Measurements from ENCODE around the gene BRD4.

BRD4 gene

DNA sequence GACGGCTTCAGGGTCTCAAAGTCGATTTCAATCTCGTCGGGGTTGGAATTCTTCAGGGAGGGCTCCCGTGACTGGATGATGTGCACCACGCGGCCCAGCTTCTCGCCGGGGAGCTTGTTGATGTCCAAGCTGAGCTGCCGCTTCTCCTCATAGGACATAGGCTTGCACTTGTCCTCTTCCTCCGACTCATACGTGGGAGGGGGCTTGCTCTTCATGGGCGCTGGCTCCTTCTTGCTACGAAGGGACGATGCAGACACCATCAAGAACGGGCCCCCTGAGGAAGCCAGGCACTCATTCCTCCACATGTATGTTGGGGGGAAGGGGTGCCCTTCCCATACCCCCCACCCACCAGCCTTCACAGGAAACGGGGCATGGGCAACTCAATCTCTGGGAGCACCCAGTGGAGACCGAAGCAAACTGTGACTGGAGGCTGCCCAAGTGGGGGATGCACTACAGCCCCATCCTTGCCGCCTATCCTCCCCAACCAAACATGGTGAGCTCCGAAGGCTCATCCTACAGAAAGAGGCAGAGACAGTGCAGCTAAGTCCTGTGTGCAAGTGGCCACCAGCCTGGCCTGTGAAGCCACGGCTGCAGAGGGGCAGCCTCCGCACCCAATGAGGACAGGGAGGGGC lies 76.9 kb downstream of the BRD4 start:
- no peaks in the 10 kb centered on the region for H3K4me1 ChIP-seq

DNA sequence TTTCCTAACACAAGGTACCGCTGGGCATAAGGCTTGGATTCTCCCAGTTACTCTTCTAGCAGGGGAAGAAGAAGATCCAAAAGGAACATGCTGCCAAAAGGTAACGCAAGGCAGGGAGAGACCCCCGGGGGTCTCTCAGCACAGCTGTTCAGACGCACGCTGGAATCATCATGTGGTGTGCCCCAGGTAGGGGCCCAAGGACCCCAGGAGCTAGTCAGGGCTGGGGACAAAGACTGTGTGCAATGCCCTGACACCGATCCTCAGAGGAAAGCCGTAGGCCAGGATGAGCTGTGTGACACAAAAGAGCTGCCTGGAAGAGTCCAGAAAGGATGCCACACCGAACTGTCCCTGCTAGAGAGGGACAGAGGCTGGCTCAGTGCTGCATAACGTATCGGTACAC lies 77.8 kb downstream of the BRD4 start:
- Histone ChIP-seq H3K36me3 (replicated peaks) (peaks cover 97% of the 10 kb centered on the region), H3K4me1 (no peaks in the 10 kb centered on the region), H3K4me3 (no peak overlapping the region), H3K9me3 (no peaks in the 10 kb centered on the region), H3K27me3 (ENCODE audit: low read depth) (no peaks in the 10 kb centered on the region)
- no peak for DNase-seq (ENCODE audit: low spot score in 2 of 2)
- in situ Hi-C loops (cut with MboI; ENCODE audit: low sequenced_read_pairs): no loop called here

More for the DNA sequence above, 76.9 kb downstream of the BRD4 start:
- Histone ChIP-seq H3K36me3 (replicated peaks) (peaks cover 97% of the 10 kb centered on the region), H3K9me3 (no peaks in the 10 kb centered on the region), H3K4me3 (no peak overlapping the region), H3K27me3 (ENCODE audit: low read depth) (no peaks in the 10 kb centered on the region)
- DNase-seq (ENCODE audit: low spot score in 2 of 2): no peak
- in situ Hi-C loops (cut with MboI; ENCODE audit: low sequenced_read_pairs): no loop called here

DNA sequence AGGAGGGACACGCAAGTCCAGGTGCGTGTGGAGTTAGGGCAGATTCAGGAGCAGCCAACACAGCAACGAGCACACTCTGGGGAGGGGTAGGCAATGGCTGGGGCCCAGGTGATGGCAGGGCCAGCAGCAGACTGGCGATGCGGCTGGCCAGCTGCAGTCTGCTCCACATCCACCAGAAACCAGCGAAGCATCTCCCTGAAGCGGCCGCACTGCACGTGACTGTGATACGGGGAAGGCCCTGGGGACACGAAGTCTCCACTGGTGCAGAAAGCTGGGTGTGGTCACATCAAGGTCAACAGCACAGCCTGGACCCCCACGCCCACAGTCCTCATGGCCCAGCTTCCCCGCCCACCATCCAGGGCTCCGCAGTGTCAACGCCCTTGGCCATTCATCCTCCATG lies 78.8 kb downstream of the BRD4 start:
- DNase-seq (ENCODE audit: low spot score in 2 of 2): no peak
- H3K4me1 ChIP-seq: no peaks in the 10 kb centered on the region
- no peak overlapping the region for H3K4me3 ChIP-seq
- H3K9me3 ChIP-seq: no peaks in the 10 kb centered on the region
- in situ Hi-C loops (cut with MboI; ENCODE audit: low sequenced_read_pairs): no loop called here
- no peaks in the 10 kb centered on the region for H3K27me3 ChIP-seq (ENCODE audit: low read depth)
- H3K36me3 ChIP-seq (replicated peaks): peaks cover 97% of the 10 kb centered on the region

DNA sequence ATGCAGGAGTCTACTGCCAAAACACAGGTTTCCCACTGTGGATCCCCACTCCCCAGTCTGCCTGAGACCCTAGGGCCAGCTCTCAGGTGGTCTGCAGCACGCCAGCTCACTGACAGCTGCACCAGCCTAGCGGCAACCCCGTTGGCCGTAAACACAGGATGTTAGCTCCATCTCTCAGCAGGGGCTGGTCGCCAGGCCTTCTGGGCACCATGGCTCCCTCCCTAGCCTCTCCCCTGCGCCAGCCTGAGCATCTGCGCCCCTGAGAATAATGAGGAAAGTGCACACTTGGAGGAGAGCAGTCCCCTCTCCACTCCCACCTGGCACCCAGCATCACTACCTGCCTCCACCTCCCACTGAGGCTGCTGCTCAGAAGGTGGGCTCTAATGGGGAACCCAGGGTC lies 79.3 kb downstream of the BRD4 start:
- peaks cover 97% of the 10 kb centered on the region for H3K36me3 ChIP-seq (replicated peaks)
- in situ Hi-C loops (cut with MboI; ENCODE audit: low sequenced_read_pairs): no loop called here
- no peaks in the 10 kb centered on the region for H3K9me3 ChIP-seq
- DNase-seq (ENCODE audit: low spot score in 2 of 2): no peak
- no peaks in the 10 kb centered on the region for H3K4me1 ChIP-seq
- H3K27me3 ChIP-seq (ENCODE audit: low read depth): no peaks in the 10 kb centered on the region
- no peak overlapping the region for H3K4me3 ChIP-seq

DNA sequence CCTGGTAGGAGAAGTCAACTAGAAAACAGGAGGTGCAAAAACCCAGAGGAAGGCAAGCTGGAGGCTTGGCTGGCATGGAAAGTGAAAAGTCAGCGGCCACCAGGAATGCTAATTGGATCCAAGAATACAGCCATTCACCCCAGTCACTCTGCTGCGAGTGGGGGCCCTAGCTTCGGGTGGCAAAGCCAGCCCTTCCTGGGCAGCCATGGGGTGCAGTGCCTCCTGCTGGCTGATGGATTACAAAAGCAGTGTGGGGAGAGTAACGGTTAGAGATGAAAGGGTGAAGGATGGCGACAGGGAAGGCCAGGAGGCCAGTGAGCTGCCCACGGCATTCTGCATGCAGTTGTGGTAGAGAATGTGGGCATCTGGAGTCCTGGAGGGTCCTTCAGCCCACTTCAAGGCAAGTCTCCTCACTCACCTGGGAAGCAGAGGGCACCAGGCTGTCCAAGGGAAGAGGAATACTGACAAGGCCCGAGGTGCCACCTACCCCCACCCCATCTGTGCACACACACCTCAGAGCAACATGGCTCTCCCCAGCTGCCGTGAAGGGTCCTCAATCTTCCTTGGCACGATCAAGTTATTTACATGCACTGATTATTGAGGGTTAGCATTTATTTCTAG lies 79.8 kb downstream of the BRD4 start:
- DNase-seq (ENCODE audit: low spot score in 2 of 2): peak in 1 of 2 experiments; percentile 31
- in situ Hi-C loops (cut with MboI; ENCODE audit: low sequenced_read_pairs): no loop called here
- Histone ChIP-seq H3K4me1 (no peaks in the 10 kb centered on the region), H3K9me3 (no peaks in the 10 kb centered on the region), H3K27me3 (ENCODE audit: low read depth) (no peaks in the 10 kb centered on the region), H3K4me3 (no peak overlapping the region), H3K36me3 (replicated peaks) (peaks cover 97% of the 10 kb centered on the region)

DNA sequence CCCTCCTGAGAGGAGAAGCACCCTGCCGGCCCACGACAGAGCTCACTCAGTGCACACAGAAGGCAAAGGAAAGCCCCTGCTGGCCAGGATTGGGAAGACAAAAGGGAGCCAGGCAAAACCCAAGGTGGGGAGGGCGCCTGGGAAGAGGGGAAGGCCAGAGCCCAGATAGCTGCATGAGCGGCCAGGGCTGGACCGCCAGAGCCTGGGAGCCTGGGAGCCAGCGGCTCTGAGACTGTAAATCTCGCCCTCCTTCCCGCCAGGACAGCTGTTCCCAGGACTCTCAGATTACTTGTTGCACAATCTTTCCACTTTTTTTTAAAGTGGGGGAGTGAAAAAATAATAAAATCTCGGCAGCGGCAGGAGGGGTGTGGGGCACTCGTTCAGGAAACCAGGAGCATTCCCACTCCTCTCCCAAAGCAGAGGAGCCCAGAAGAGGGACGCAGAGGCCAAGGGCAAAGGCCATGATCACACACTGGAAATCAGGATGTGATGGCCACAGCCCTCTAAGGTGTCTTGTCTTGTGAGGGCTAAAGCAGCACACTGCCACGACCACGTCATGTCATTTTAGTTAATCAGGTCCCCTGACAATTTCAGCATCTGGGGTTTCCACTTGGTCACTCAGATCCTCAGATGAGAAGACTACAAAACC lies 80.5 kb downstream of the BRD4 start:
- DNase-seq (ENCODE audit: low spot score in 2 of 2): peak; percentile 23 to 73
- in situ Hi-C loops (cut with MboI; ENCODE audit: low sequenced_read_pairs): no loop called here
- Histone ChIP-seq H3K4me3 (no peak overlapping the region), H3K9me3 (no peaks in the 10 kb centered on the region), H3K36me3 (replicated peaks) (peaks cover 97% of the 10 kb centered on the region), H3K27me3 (ENCODE audit: low read depth) (no peaks in the 10 kb centered on the region), H3K4me1 (no peaks in the 10 kb centered on the region)

DNA sequence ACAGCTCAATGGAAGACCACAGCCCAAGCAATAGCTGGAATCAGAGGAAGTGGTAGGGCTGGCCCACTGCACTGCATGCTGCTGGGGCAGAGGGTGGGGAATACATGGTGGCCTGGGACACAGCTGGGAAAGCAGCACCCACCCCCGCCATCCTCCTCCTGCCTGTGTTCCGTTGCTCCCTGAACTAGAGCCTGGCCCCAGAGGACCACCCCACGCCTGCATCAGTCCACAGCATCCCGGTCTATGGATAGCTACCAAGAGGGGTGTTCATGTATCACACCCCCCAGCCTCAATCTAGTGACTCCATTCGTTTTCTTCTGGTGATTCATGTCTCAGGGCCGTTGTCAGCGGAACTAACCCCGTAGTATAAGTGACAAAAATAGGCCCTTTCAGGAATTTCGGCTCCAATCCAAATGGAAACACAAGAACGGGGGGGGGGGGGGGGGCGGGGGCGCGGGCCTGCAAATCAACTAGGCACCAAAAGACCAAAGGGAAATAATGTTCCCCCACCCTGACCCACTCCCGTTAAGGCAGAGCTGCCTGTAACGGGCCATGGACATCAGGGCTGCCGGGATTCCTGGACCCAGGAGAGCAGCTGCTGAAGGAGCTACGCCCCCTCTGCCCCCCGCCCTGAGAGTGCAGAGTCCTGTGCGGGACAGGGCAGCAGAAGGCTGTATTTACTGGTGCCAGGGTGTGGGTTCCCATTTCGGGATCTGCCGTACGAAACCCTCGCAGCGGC lies 81.2 kb downstream of the BRD4 start:
- Histone ChIP-seq H3K36me3 (replicated peaks) (peaks cover 97% of the 10 kb centered on the region), H3K4me3 (no peak overlapping the region), H3K4me1 (no peaks in the 10 kb centered on the region), H3K9me3 (no peaks in the 10 kb centered on the region), H3K27me3 (ENCODE audit: low read depth) (no peaks in the 10 kb centered on the region)
- in situ Hi-C loops (cut with MboI; ENCODE audit: low sequenced_read_pairs): no loop called here
- no peak for DNase-seq (ENCODE audit: low spot score in 2 of 2)

DNA sequence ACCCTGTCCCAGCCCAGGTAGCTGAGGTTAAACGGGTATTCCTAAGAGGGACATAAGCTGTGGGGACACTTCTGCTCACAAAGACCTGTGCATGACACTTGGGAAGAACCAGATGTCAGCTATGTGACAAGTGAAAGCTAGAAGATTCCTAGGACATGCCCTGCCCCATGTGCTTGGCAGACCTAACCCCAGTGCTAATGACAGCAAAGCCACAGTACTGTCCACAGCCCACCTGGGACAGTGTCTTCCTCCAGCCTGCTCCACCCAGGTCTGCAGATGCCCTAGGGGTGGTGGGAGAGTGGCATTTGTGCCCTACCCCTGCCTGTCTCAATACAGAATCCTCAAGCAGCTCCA lies 81.7 kb downstream of the BRD4 start:
- in situ Hi-C loops (cut with MboI; ENCODE audit: low sequenced_read_pairs): no loop called here
- Histone ChIP-seq H3K9me3 (no peaks in the 10 kb centered on the region), H3K4me3 (no peak overlapping the region), H3K4me1 (no peaks in the 10 kb centered on the region), H3K36me3 (replicated peaks) (peaks cover 97% of the 10 kb centered on the region), H3K27me3 (ENCODE audit: low read depth) (no peaks in the 10 kb centered on the region)
- no peak for DNase-seq (ENCODE audit: low spot score in 2 of 2)

DNA sequence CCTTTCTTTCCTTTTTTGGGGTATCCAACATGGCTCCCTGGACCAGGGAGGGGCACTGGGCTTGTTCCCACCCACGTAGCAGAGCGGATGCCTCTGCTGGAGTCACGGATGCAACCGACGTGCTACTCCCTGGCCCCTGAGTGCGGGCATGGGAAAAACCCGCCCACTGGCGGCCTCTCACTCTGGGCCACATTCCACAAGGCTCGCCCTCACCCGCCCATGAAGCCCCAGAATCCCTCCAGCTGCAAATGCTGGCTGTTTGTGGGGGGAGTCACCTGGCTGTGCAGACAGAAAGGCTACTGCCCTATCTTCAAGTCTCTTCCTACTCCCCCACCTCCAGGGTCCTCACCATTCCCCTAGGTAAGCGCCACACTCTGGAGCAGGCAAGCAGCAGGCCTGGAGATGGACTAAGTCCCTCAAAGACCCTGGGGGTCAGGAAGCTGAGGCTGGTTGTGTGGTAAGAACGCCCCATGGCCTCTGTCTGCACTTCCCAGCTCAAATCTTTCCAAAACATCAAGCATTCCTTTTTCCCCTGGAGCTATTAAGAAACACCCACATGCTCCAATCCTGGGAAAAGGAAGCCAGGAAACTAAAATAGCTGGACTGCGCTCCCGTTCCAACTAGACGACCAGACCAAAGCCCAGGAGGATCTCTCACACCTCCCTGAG lies 82.2 kb downstream of the BRD4 start:
- Histone ChIP-seq H3K27me3 (ENCODE audit: low read depth) (no peaks in the 10 kb centered on the region), H3K9me3 (no peaks in the 10 kb centered on the region), H3K4me1 (no peaks in the 10 kb centered on the region), H3K4me3 (no peak overlapping the region), H3K36me3 (replicated peaks) (peaks cover 97% of the 10 kb centered on the region)
- DNase-seq (ENCODE audit: low spot score in 2 of 2): no peak
- in situ Hi-C loops (cut with MboI; ENCODE audit: low sequenced_read_pairs): no loop called here

DNA sequence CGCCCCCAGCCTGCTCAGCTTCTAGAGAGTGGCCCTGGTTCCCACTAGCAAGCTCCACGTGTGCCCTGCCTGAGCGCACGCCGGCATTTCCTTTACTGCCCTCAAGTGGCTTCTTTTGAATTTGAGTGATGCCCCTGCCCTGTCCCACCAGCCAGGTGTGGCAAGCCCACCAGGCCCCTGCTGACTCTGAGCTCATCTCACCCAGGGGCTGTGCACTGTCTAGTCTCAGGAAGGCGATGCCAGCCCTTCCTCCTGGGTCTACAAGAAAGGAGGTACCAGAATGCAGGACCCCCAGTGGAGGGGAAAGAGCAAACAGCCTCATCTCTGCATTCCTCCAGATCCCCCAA lies 82.8 kb downstream of the BRD4 start:
- no peaks in the 10 kb centered on the region for H3K9me3 ChIP-seq
- no peaks in the 10 kb centered on the region for H3K27me3 ChIP-seq (ENCODE audit: low read depth)
- H3K4me1 ChIP-seq: no peaks in the 10 kb centered on the region
- in situ Hi-C loops (cut with MboI; ENCODE audit: low sequenced_read_pairs): no loop called here
- no peak for DNase-seq (ENCODE audit: low spot score in 2 of 2)
- no peak overlapping the region for H3K4me3 ChIP-seq
- peaks cover 97% of the 10 kb centered on the region for H3K36me3 ChIP-seq (replicated peaks)

DNA sequence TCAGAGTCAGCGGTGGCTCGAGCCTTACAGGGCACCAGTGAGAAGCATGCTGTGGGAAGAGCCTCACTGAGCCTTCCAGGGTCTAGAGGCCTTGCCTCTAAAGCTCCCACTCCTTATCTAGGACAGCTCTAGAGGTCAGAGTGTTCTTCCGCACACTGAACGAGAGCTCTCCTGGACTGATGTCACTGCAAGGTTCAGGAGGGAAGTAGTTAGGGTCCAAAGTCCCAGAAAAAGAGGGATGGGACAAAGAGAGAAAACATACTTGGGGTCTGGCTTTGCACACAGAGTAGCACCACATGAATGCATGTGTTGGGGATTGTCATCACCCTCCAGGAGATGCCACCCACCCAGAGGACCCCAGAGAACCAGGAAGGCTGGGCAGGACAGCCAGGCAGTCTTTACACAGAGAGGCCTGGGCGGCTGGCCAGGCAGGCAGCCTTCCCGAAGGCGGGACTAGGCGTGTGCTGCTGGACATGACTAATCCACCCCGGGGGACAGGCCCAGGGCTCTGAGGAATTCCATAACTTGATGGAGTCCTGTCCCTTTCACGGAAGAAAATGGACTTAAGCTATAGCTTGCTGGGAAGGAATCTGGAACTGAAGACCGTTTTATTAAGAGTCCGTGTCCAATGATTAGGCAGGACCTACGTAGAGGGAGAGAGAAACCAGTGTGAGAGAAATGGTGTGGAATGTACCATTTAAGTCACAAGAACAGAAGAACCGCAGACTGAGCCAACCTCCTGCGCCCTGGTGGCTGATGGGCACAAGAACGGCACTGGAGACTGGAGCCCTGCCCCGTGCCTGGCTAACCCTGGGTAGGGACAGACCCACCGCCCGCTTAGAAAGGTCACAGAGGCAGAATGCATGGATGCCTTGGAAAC lies 83.5 kb downstream of the BRD4 start:
- Histone ChIP-seq H3K36me3 (replicated peaks) (peaks cover 94% of the 10 kb centered on the region), H3K27me3 (ENCODE audit: low read depth) (no peaks in the 10 kb centered on the region), H3K9me3 (no peaks in the 10 kb centered on the region), H3K4me3 (no peak overlapping the region), H3K4me1 (no peaks in the 10 kb centered on the region)
- in situ Hi-C loops (cut with MboI; ENCODE audit: low sequenced_read_pairs): no loop called here
- no peak for DNase-seq (ENCODE audit: low spot score in 2 of 2)

DNA sequence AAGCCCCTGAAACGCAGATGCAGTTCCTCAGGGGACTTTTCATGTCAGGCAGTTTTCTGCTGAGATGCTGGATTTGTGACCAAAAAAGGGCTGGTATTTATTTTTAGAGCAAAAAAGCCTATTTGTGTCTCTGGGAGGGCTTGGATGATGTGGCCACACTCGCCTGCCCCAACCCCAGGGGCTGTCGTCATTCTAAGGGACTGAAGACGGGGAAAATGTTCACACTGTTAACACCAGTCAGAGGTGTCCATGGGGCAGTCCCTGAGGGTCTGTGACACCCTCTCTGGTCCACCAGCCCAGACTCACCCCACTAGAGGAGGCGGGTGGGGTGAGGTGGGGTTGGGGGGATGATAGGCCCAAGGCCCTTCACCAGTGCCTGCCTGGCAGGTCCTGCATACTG lies 84.2 kb downstream of the BRD4 start:
- Histone ChIP-seq H3K4me3 (no peak overlapping the region), H3K36me3 (replicated peaks) (peaks cover 92% of the 10 kb centered on the region), H3K9me3 (no peaks in the 10 kb centered on the region), H3K4me1 (no peaks in the 10 kb centered on the region), H3K27me3 (ENCODE audit: low read depth) (no peaks in the 10 kb centered on the region)
- in situ Hi-C loops (cut with MboI; ENCODE audit: low sequenced_read_pairs): no loop called here
- no peak for DNase-seq (ENCODE audit: low spot score in 2 of 2)

All from HAP-1 (cell line).